ENCODE measurements around the gene RAD50. TPM values are rescaled to one million over a fixed set of nuclear protein-coding genes. Genes with fewer than 3 reads are reported as not detected.
"Not testable (repeated sequence)": the region's sequence is repeated elsewhere in the genome, so short reads cannot be mapped to it uniquely, and the experiment has no call there.

Gene RAD50
- total RNA-seq, 1 donor from 2014 or later, result 48.2 TPM

GRCh38 chr5:132546108-132546507 lies 10.7 kb upstream of the RAD50 start:
- Histone ChIP-seq H3K36me3 (no peaks in the 10 kb centered on the region), H3K4me1 (no peaks in the 10 kb centered on the region), H3K79me2 (ENCODE audit: low read depth) (no peaks in the 10 kb centered on the region), H3K27ac (no peak overlapping the region), H2AFZ (replicated peaks) (no peak overlapping the region), H3K9ac (no peak overlapping the region), H4K20me1 (ENCODE audit: low read depth) (no peaks in the 10 kb centered on the region), H3K4me2 (no peak overlapping the region), H3K4me3 (no peak overlapping the region), H3K27me3 (peaks cover 5% of the 10 kb centered on the region), H3F3A (ENCODE audit: low read depth) (no peaks in the 10 kb centered on the region), H3K9me3 (ENCODE audit: low read depth) (no peaks in the 10 kb centered on the region)
- no peaks in the 10 kb centered on the region for H3K9me3 Mint-ChIP-seq
- no peaks in the 10 kb centered on the region for H3K4me1 Mint-ChIP-seq
- no peak overlapping the region for H3K27ac Mint-ChIP-seq
- no peaks in the 10 kb centered on the region for H3K27me3 Mint-ChIP-seq (ENCODE audit: insufficient read depth, low read depth)
- no peak for DNase-seq (ENCODE audit: low spot score)
- no peak overlapping the region for H3K4me3 Mint-ChIP-seq
- no peaks in the 10 kb centered on the region for H3K36me3 Mint-ChIP-seq
- TF ChIP-seq EZH2 (IDR thresholded peaks at IDR 0.05), result no peak
- TF ChIP-seq CTCF (IDR thresholded peaks at IDR 0.05), result no peak

- Mint-ChIP-seq H3K27me3 (ENCODE audit: insufficient read depth, low read depth) (no peaks in the 10 kb centered on the region), H3K27ac (no peak overlapping the region), H3K4me3 (no peak overlapping the region), H3K9me3 (no peaks in the 10 kb centered on the region), H3K36me3 (no peaks in the 10 kb centered on the region), H3K4me1 (no peaks in the 10 kb centered on the region)
- H3K9me3 ChIP-seq (ENCODE audit: low read depth), result no peaks in the 10 kb centered on the region
- H3F3A ChIP-seq (ENCODE audit: low read depth), result no peaks in the 10 kb centered on the region
- no peak for TF ChIP-seq EZH2 (IDR thresholded peaks at IDR 0.05)
- TF ChIP-seq EZH2phosphoT487 (IDR thresholded peaks at IDR 0.05), result no peak
- TF ChIP-seq CTCF (IDR thresholded peaks at IDR 0.05), result no peak
- no peaks in the 10 kb centered on the region for H3K79me2 ChIP-seq (ENCODE audit: low read depth)
- no peak overlapping the region for H3K9ac ChIP-seq
- no peaks in the 10 kb centered on the region for H3K36me3 ChIP-seq
- H3K4me1 ChIP-seq, result no peaks in the 10 kb centered on the region
- H3K27ac ChIP-seq, result no peak overlapping the region
- H4K20me1 ChIP-seq (ENCODE audit: low read depth), result no peaks in the 10 kb centered on the region
- no peak overlapping the region for H2AFZ ChIP-seq (replicated peaks)
- H3K4me2 ChIP-seq, result no peak overlapping the region
- DNase-seq (ENCODE audit: low spot score), result no peak
- H3K4me3 ChIP-seq, result no peak overlapping the region
- H3K27me3 ChIP-seq, result peaks cover 5% of the 10 kb centered on the region
These were observed 9.5 kb upstream of the RAD50 start for GRCh38 chr5:132547269-132547668.

GRCh38 chr5:132548834-132549233 lies 7.9 kb upstream of the RAD50 start:
- H4K20me1 ChIP-seq (ENCODE audit: low read depth); H3K36me3 Mint-ChIP-seq; H3K36me3 ChIP-seq; H3K9me3 Mint-ChIP-seq; H3K4me2 ChIP-seq; H3K4me3 ChIP-seq; H3K27ac Mint-ChIP-seq; H3K4me1 ChIP-seq; H3K27me3 Mint-ChIP-seq (ENCODE audit: insufficient read depth, low read depth); H3K79me2 ChIP-seq (ENCODE audit: low read depth); H3K9ac ChIP-seq; H2AFZ ChIP-seq (replicated peaks); H3K27me3 ChIP-seq; H3F3A ChIP-seq (ENCODE audit: low read depth); H3K4me3 Mint-ChIP-seq; H3K27ac ChIP-seq; DNase-seq (ENCODE audit: low spot score); H3K4me1 Mint-ChIP-seq; H3K9me3 ChIP-seq (ENCODE audit: low read depth): not testable (repeated sequence)

GRCh38 chr5:132549576-132549975 lies 7.2 kb upstream of the RAD50 start:
- no peaks in the 10 kb centered on the region for H4K20me1 ChIP-seq (ENCODE audit: low read depth)
- Mint-ChIP-seq H3K4me3 (no peak overlapping the region), H3K27me3 (ENCODE audit: insufficient read depth, low read depth) (no peaks in the 10 kb centered on the region), H3K9me3 (no peaks in the 10 kb centered on the region), H3K4me1 (no peaks in the 10 kb centered on the region), H3K36me3 (no peaks in the 10 kb centered on the region), H3K27ac (no peak overlapping the region)
- no peaks in the 10 kb centered on the region for H3K36me3 ChIP-seq
- no peak overlapping the region for H3K4me2 ChIP-seq
- no peaks in the 10 kb centered on the region for H3K79me2 ChIP-seq (ENCODE audit: low read depth)
- no peaks in the 10 kb centered on the region for H3K27me3 ChIP-seq
- no peak overlapping the region for H3K27ac ChIP-seq
- H3K9ac ChIP-seq, result no peak overlapping the region
- DNase-seq (ENCODE audit: low spot score), result no peak
- no peak overlapping the region for H3K4me3 ChIP-seq
- no peaks in the 10 kb centered on the region for H3K4me1 ChIP-seq
- no peak overlapping the region for H2AFZ ChIP-seq (replicated peaks)
- H3F3A ChIP-seq (ENCODE audit: low read depth), result no peaks in the 10 kb centered on the region
- H3K9me3 ChIP-seq (ENCODE audit: low read depth), result no peaks in the 10 kb centered on the region
- TF ChIP-seq EZH2 (IDR thresholded peaks at IDR 0.05), result no peak
